PC-9 (cell line): Measurements from ENCODE around the gene RGS6. TPM values are rescaled to one million over a fixed set of nuclear protein-coding genes. Genes with fewer than 3 reads are reported as not detected.

ENCODE experiments used
- BruUV-seq: library from RNA; stranded (reverse); fragments of 400-500 nt; replicated peaks from 2 replicates; lab custom pipeline; 2021; lab: Mats Ljungman, UMichigan
- CTCF ChIA-PET: fragments of 300-600 bp; sonication (Branson Sonifier 250); formaldehyde crosslinking; loops from one replicate; lab custom pipeline; 2022; ENCODE audit warnings: antibody characterized with exemption; lab: Charles Lee
- POLR2A ChIA-PET: fragments of 300-600 bp; sonication (Branson Sonifier 250); formaldehyde crosslinking; loops from one replicate; lab custom pipeline; 2022; ENCODE audit warnings: antibody characterized with exemption; ENCODE audit not compliant: unreplicated experiment; lab: Charles Lee
- DNase-seq, 2 experiments: peaks; one replicate each; pipeline versions ENCODE4 v3.0.0 to v3.0.0-alpha.2; 2015 to 2022; ENCODE audit warnings: mixed read lengths in 1 of 2
- H2AFZ ChIP-seq: fragments of 200-600 bp; sonication (generic); 2 replicates; pipeline ENCODE4 v1.8.1; 2017; ENCODE audit warnings: antibody characterized with exemption
- H3F3A ChIP-seq: fragments of 200-600 bp; sonication (generic); 2 replicates; pipeline ENCODE4 v1.8.1; 2017; ENCODE audit warnings: antibody characterized with exemption, mild to moderate bottlenecking, low read depth; ENCODE audit not compliant: insufficient read depth
- H3K27ac ChIP-seq: fragments of 200-600 bp; sonication (generic); 2 replicates; pipeline ENCODE4 v1.6.1; 2016; ENCODE audit warnings: mixed run types
- H3K27me3 ChIP-seq: fragments of 200-600 bp; sonication (generic); 2 replicates; pipeline ENCODE4 v1.6.1; 2016; ENCODE audit warnings: low read depth, mixed run types; ENCODE audit not compliant: insufficient read depth
- H3K36me3 ChIP-seq: fragments of 200-600 bp; sonication (generic); 2 replicates; pipeline ENCODE4 v1.6.1; 2016; ENCODE audit warnings: low read depth, mixed run types
- H3K4me1 ChIP-seq: fragments of 200-600 bp; sonication (generic); replicated peaks from 2 replicates; pipeline ENCODE4 v1.6.1; 2016; ENCODE audit warnings: mixed run types; ENCODE audit not compliant: insufficient read depth
- H3K4me2 ChIP-seq: fragments of 200-600 bp; sonication (generic); 2 replicates; pipeline ENCODE4 v1.6.1; 2017; ENCODE audit warnings: mixed run types
- H3K4me3 ChIP-seq: fragments of 200-600 bp; sonication (generic); 2 replicates; pipeline ENCODE4 v1.6.1; 2016; ENCODE audit warnings: mixed run types
- H3K79me2 ChIP-seq: fragments of 200-600 bp; sonication (generic); 2 replicates; pipeline ENCODE4 v1.6.1; 2017; ENCODE audit warnings: low read depth, mixed run types
- H3K9me2 ChIP-seq: fragments of 200-600 bp; sonication (generic); 2 replicates; pipeline ENCODE4 v1.8.1; 2017; ENCODE audit warnings: mild to moderate bottlenecking; ENCODE audit not compliant: insufficient read depth
- H3K9me3 ChIP-seq: fragments of 200-600 bp; sonication (generic); 2 replicates; pipeline ENCODE4 v1.8.1; 2016; ENCODE audit warnings: low read depth; ENCODE audit not compliant: insufficient read depth
- H4K20me1 ChIP-seq: fragments of 200-600 bp; sonication (generic); 2 replicates; pipeline ENCODE4 v1.8.1; 2017; ENCODE audit not compliant: insufficient read depth
- CTCF ChIP-seq: fragments of 200-600 bp; sonication (generic); conservative IDR thresholded peaks from 2 replicates; pipeline ENCODE4 v1.6.1; 2017; ENCODE audit warnings: mixed run types, antibody characterized with exemption, mild to moderate bottlenecking, moderate library complexity
- EZH2 ChIP-seq: fragments of 200-600 bp; sonication (generic); IDR thresholded peaks from 2 replicates; pipeline ENCODE4 v1.8.0; 2017; ENCODE audit warnings: antibody characterized with exemption, low read depth
- intact Hi-C: fragments of 100-400 bp; cut with micrococcal nuclease; formaldehyde crosslinking; loops from one replicate; pipeline ENCODE4 v1.10.0; 2022; ENCODE audit not compliant: unreplicated experiment
- total RNA-seq: library from RNA; stranded (reverse); gene quantifications from 2 replicates; pipeline ENCODE4 v1.2.3, GENCODE V29; 2021

Gene RGS6
- total RNA-seq, 1 experiment from 2014 or later: not detected

- Histone ChIP-seq H3K79me2 (no peaks in the 10 kb centered on the region), H3K4me3 (no peak overlapping the region), H3K27ac (no peak overlapping the region), H3F3A (no peaks in the 10 kb centered on the region), H3K36me3 (no peaks in the 10 kb centered on the region), H3K4me2 (no peak overlapping the region), H3K4me1 (no peaks in the 10 kb centered on the region), H4K20me1 (no peaks in the 10 kb centered on the region), H2AFZ (no peak overlapping the region), H3K27me3 (peaks cover 75% of the 10 kb centered on the region), H3K9me2 (no peaks in the 10 kb centered on the region), H3K9me3 (no peaks in the 10 kb centered on the region)
- TF ChIP-seq CTCF (no peak), EZH2 (no peak)
- no peak for DNase-seq
- no TSS peak for BruUV-seq
- intact Hi-C loops: no loop called here
- ChIA-PET CTCF (no interaction called here), POLR2A (no interaction called here)
These were observed 546.3 kb downstream of the RGS6 start for GRCh38 chr14:72478471-72478893.

- H4K20me1 ChIP-seq: no peaks in the 10 kb centered on the region
- no peaks in the 10 kb centered on the region for H3K9me2 ChIP-seq
- no peak overlapping the region for H3K4me2 ChIP-seq
- H3K27me3 ChIP-seq: peaks cover 73% of the 10 kb centered on the region
- TF ChIP-seq EZH2 (no peak), CTCF (no peak)
- H3K27ac ChIP-seq: no peak overlapping the region
- ChIA-PET POLR2A (no interaction called here), CTCF (no interaction called here)
- H2AFZ ChIP-seq: no peak overlapping the region
- H3K36me3 ChIP-seq: no peaks in the 10 kb centered on the region
- no peaks in the 10 kb centered on the region for H3F3A ChIP-seq
- no peak for DNase-seq
- H3K4me1 ChIP-seq: no peaks in the 10 kb centered on the region
- no peaks in the 10 kb centered on the region for H3K79me2 ChIP-seq
- intact Hi-C loops: no loop called here
- BruUV-seq: no TSS peak
- H3K4me3 ChIP-seq: no peak overlapping the region
- H3K9me3 ChIP-seq: no peaks in the 10 kb centered on the region
These were observed 547.3 kb downstream of the RGS6 start for GRCh38 chr14:72479461-72479931.

GRCh38 chr14:72480464-72481243 is 548.4 kb downstream of the RGS6 start:
- Histone ChIP-seq H3K4me2 (no peak overlapping the region), H3K4me3 (no peak overlapping the region), H3K36me3 (no peaks in the 10 kb centered on the region), H4K20me1 (no peaks in the 10 kb centered on the region), H3K9me3 (no peaks in the 10 kb centered on the region), H3K27me3 (peaks cover 66% of the 10 kb centered on the region), H3K9me2 (no peaks in the 10 kb centered on the region), H3K4me1 (no peaks in the 10 kb centered on the region), H2AFZ (no peak overlapping the region), H3K79me2 (no peaks in the 10 kb centered on the region), H3K27ac (no peak overlapping the region), H3F3A (no peaks in the 10 kb centered on the region)
- no peak for DNase-seq
- TF ChIP-seq EZH2 (no peak), CTCF (no peak)
- BruUV-seq: no TSS peak
- intact Hi-C loops: no loop called here
- POLR2A ChIA-PET: no interaction called here
- CTCF ChIA-PET: no interaction called here
